MCF 10A (cell line): Measurements from ENCODE around the gene XAB2. TPM values are rescaled to one million over a fixed set of nuclear protein-coding genes. Genes with fewer than 3 reads are reported as not detected.

Experiments used
- BruUV-seq: library from RNA; stranded (reverse); fragments of 400-500 nt; replicated peaks from 2 replicates; lab custom pipeline; 2021; lab: Mats Ljungman, UMichigan
- CTCF ChIA-PET: fragments of 300-600 bp; sonication (Branson Sonifier 250); formaldehyde crosslinking; extraction: SDS; loops from one replicate; lab custom pipeline; 2021; ENCODE audit warnings: antibody characterized with exemption, inconsistent platforms; lab: Yijun Ruan, JAX
- POLR2A ChIA-PET: fragments of 300-600, 350-650 bp; sonication (Branson Sonifier 250); formaldehyde crosslinking; extraction: SDS; loops from one replicate; lab custom pipeline; 2020; ENCODE audit warnings: antibody characterized with exemption, inconsistent platforms; lab: Yijun Ruan, JAX
- DNase-seq: peaks from one replicate; pipeline ENCODE4 v3.0.0-alpha.2; 2018; ENCODE audit not compliant: unreplicated experiment
- H3K27ac Mint-ChIP-seq: one replicate; pipeline ENCODE4 v1.8.0; 2022; ENCODE audit warnings: mild to moderate bottlenecking, low read depth, mixed read lengths; ENCODE audit not compliant: unreplicated experiment
- H3K27me3 Mint-ChIP-seq: one replicate; pipeline ENCODE4 v1.8.0; 2022; ENCODE audit warnings: mixed read lengths; ENCODE audit not compliant: insufficient read depth, unreplicated experiment
- H3K36me3 Mint-ChIP-seq: one replicate; pipeline ENCODE4 v1.8.0; 2022; ENCODE audit warnings: mild to moderate bottlenecking, moderate library complexity, mixed read lengths; ENCODE audit not compliant: insufficient read depth, unreplicated experiment
- H3K4me1 Mint-ChIP-seq: one replicate; pipeline ENCODE4 v1.8.0; 2022; ENCODE audit warnings: mixed read lengths; ENCODE audit not compliant: insufficient read depth, unreplicated experiment
- H3K4me3 Mint-ChIP-seq: one replicate; pipeline ENCODE4 v1.8.0; 2022; ENCODE audit warnings: mild to moderate bottlenecking, moderate library complexity, mixed read lengths; ENCODE audit not compliant: unreplicated experiment
- H3K9me3 Mint-ChIP-seq: one replicate; pipeline ENCODE4 v1.8.0; 2022; ENCODE audit warnings: mixed read lengths; ENCODE audit not compliant: unreplicated experiment
- CTCF ChIP-seq: fragments of 200-600 bp; IDR thresholded peaks from one replicate; pipeline ENCODE4 v1.8.0; 2022; ENCODE audit warnings: antibody characterized with exemption, mild to moderate bottlenecking; ENCODE audit not compliant: unreplicated experiment
- intact Hi-C: fragments of 100-400 bp; cut with micrococcal nuclease; formaldehyde crosslinking; loops from 2 replicates; pipeline ENCODE4 v1.14.1; 2022
- total RNA-seq: library from RNA; stranded (reverse); gene quantifications from 2 replicates; pipeline ENCODE4 v1.2.3, GENCODE V29; 2022

XAB2 gene
- total RNA-seq, 1 experiment from 2014 or later = 28.7 TPM

DNA sequence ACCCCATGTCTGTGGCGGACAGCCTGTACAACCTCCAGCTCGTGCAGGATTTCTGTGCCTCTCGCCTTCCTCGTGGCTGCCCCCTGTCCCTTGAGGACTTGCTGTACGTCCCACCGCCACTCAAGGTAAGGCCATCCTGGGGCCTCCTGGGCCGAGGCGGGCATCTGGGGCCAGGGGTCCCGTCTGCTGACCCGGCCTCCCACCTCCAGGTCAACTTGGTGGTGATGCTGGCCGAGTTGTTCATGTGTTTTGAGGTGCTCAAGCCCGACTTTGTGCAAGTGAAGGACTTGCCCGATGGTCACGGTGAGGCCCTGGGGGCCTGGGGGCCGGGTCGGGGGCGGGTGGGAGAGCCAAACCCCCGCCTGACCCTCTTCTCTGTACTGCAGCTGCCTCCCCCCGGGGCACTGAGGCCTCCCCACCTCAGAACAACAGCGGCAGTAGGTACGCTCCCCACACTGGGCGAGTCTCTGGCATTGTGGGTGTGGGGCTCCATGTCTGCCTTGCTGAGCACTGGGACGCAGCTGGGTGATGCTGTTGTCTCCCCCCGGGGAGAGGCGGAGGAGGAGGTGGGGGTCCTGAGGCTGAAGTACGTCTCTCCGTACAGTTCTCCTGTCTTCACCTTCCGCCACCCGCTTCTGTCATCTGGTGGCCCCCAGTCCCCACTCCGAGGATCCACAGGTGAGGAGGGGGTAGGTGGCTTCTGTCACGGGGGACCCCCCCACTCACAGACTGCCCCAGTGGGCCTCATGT is 18.7 kb downstream of the XAB2 start:
- BruUV-seq = no TSS peak
- no peak for TF ChIP-seq CTCF
- no peak overlapping the region for H3K4me3 Mint-ChIP-seq
- H3K27ac Mint-ChIP-seq = no peak overlapping the region
- H3K9me3 Mint-ChIP-seq = peaks cover 2% of the 10 kb centered on the region
- no peak for DNase-seq
- ChIA-PET CTCF (interaction anchor here (0.6 kb wide), 2 partner anchors 117 to 291 kb away, joined by 3 to 4 read pairs; no protein-coding TSS in a partner anchor), POLR2A (no interaction called here)
- H3K27me3 Mint-ChIP-seq = no peaks in the 10 kb centered on the region
- intact Hi-C loops = no loop called here
- peaks cover 22% of the 10 kb centered on the region for H3K36me3 Mint-ChIP-seq
- no peaks in the 10 kb centered on the region for H3K4me1 Mint-ChIP-seq

GRCh38 chr19:7607874-7608560 is 21.3 kb downstream of the XAB2 start:
- no peak for TF ChIP-seq CTCF
- intact Hi-C loops = no loop called here
- Mint-ChIP-seq H3K4me3 (no peak overlapping the region), H3K36me3 (peaks cover 22% of the 10 kb centered on the region), H3K9me3 (peaks cover 7% of the 10 kb centered on the region), H3K4me1 (no peaks in the 10 kb centered on the region), H3K27ac (no peak overlapping the region), H3K27me3 (no peaks in the 10 kb centered on the region)
- ChIA-PET CTCF (interaction anchor here (0.7 to 1.2 kb wide), 2 partner anchors 15 to 40 kb away, joined by 4 to 8 read pairs; no protein-coding TSS in a partner anchor), POLR2A (interaction anchor here (1.1 to 1.2 kb wide), 2 partner anchors 12 to 22 kb away, joined by 3 read pairs; partner anchors contain the start of genes PET100 and XAB2)
- DNase-seq = no peak
- BruUV-seq = no TSS peak

DNA sequence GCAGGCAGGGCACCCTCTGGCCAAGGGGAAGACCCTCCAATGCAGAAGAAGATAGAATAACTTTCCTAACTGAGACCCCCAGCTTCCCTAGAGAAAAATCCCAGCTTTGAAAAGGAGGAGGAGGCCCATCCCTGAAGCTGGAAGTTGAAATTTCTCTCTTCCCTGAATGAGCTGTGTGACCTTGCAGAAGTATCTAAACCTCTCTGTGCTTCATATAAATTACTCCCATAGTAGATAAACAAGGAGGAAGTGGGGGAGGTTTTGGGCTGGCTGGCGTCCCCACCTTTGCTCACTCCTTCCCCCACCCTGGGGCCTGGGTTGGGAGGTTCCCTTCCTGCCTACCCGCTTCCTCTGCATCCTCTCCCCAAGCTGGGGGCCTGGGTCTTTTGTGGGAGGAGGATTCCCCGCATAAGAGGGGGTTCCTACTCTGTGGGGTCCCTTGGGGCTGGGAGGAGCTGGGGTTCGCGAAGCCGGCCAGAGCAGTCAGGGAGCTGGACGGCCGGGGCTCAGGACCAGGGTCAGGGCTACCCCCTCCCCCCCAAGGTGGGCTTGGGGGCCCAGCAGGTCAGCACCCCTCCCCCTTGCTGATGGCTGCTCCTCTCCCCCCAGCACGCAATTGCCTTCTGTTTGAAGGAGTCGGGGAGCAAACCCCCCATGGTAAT is 22.0 kb downstream of the XAB2 start:
- H3K27me3 Mint-ChIP-seq = no peaks in the 10 kb centered on the region
- ChIA-PET CTCF (interaction anchor here (0.6 to 0.9 kb wide), 3 partner anchors 45 to 245 kb away, joined by 3 to 4 read pairs (median 3); no protein-coding TSS in a partner anchor), POLR2A (interaction anchor here (1.2 to 3.2 kb wide), 2 partner anchors 12 to 22 kb away, joined by 3 to 14 read pairs; partner anchors contain the start of genes PET100 and XAB2)
- no peak for TF ChIP-seq CTCF
- H3K4me3 Mint-ChIP-seq = no peak overlapping the region
- no peaks in the 10 kb centered on the region for H3K4me1 Mint-ChIP-seq
- DNase-seq = no peak
- peaks cover 22% of the 10 kb centered on the region for H3K36me3 Mint-ChIP-seq
- intact Hi-C loops = no loop called here
- no TSS peak for BruUV-seq
- H3K27ac Mint-ChIP-seq = no peak overlapping the region
- peaks cover 7% of the 10 kb centered on the region for H3K9me3 Mint-ChIP-seq
